Large intestine (tissue), 3 donors: ENCODE data around the gene CLASRP. TPM values are rescaled to one million over a fixed set of nuclear protein-coding genes. Genes with fewer than 3 reads are reported as not detected.

Source experiments
- DNase-seq, 2 donors: peaks; one replicate each; pipeline versions ENCODE4 v3.0.0 to v3.0.0-alpha.2; 2013
- H3K27ac ChIP-seq: one replicate; pipeline ENCODE4 v1.5.1; 2013; ENCODE audit warnings: low read length
- H3K27me3 ChIP-seq: 2 replicates; pipeline ENCODE4 v1.6.1; 2013; ENCODE audit warnings: low read length; ENCODE audit not compliant: control insufficient read depth, insufficient read depth
- H3K36me3 ChIP-seq: 2 replicates; pipeline ENCODE4 v1.6.1; 2013; ENCODE audit warnings: low read length; ENCODE audit not compliant: control insufficient read depth, insufficient read depth
- H3K4me1 ChIP-seq: one replicate; pipeline ENCODE4 v1.6.1; 2013; ENCODE audit warnings: low read length; ENCODE audit not compliant: control insufficient read depth, insufficient read depth
- H3K4me3 ChIP-seq: one replicate; pipeline ENCODE4 v1.5.1; 2013; ENCODE audit warnings: low read length
- H3K9me3 ChIP-seq: one replicate; pipeline ENCODE4 v1.6.1; 2013; ENCODE audit warnings: mild to moderate bottlenecking, low read depth, low read length, moderate library complexity; ENCODE audit not compliant: control insufficient read depth
- WGBS: methylation state at CpG from one replicate; pipeline ENCODE4 v1.1.5; 2013; ENCODE audit warnings: low lambda C conversion rate; ENCODE audit not compliant: insufficient coverage; 5-methylcytosine and 5-hydroxymethylcytosine counted together
- polyA plus RNA-seq: library from polyadenylated mRNA; unstranded; fragments of 120-200 nt; gene quantifications from one replicate; pipeline ENCODE4 v1.2.1, GENCODE V29; 2013

CLASRP gene
- polyA plus RNA-seq, 1 donor: 81.6 TPM

- peaks cover 90% of the 10 kb centered on the region for H3K36me3 ChIP-seq
- no peaks in the 10 kb centered on the region for H3K4me1 ChIP-seq
- H3K27me3 ChIP-seq: no peaks in the 10 kb centered on the region
- DNase-seq: peak; percentile 71 to 73
- WGBS: no CpG with 5 or more reads among the region's 16 CpGs
- no peak overlapping the region for H3K27ac ChIP-seq
- H3K9me3 ChIP-seq: no peaks in the 10 kb centered on the region
- no peak overlapping the region for H3K4me3 ChIP-seq
These were observed 20.6 kb downstream of the CLASRP start for GRCh38 chr19:45059258-45059965.

GRCh38 chr19:45061965-45062364, 23.1 kb downstream of the CLASRP start:
- WGBS: no CpG with 5 or more reads among the region's 4 CpGs
- no peak overlapping the region for H3K4me3 ChIP-seq
- no peaks in the 10 kb centered on the region for H3K4me1 ChIP-seq
- H3K27ac ChIP-seq: no peak overlapping the region
- no peak for DNase-seq
- H3K36me3 ChIP-seq: peaks cover 86% of the 10 kb centered on the region
- no peaks in the 10 kb centered on the region for H3K9me3 ChIP-seq
- no peaks in the 10 kb centered on the region for H3K27me3 ChIP-seq

- H3K9me3 ChIP-seq: no peaks in the 10 kb centered on the region
- WGBS: 90% methylated on average over 4 of the region's 85 CpGs
- no peaks in the 10 kb centered on the region for H3K27me3 ChIP-seq
- H3K27ac ChIP-seq: no peak overlapping the region
- peaks cover 83% of the 10 kb centered on the region for H3K36me3 ChIP-seq
- H3K4me3 ChIP-seq: no peak overlapping the region
- DNase-seq: no peak
- H3K4me1 ChIP-seq: no peaks in the 10 kb centered on the region
These were observed 25.3 kb downstream of the CLASRP start for GRCh38 chr19:45063851-45064801.

- Histone ChIP-seq H3K27me3 (no peaks in the 10 kb centered on the region), H3K9me3 (no peaks in the 10 kb centered on the region), H3K4me3 (no peak overlapping the region), H3K4me1 (peaks cover 4% of the 10 kb centered on the region), H3K36me3 (peaks cover 81% of the 10 kb centered on the region), H3K27ac (no peak overlapping the region)
- no peak for DNase-seq
- no CpG with 5 or more reads among the region's 38 CpGs for WGBS
These were observed 28.2 kb downstream of the CLASRP start for GRCh38 chr19:45066921-45067661.

GRCh38 chr19:45068041-45068440, 29.2 kb downstream of the CLASRP start:
- H3K27me3 ChIP-seq: no peaks in the 10 kb centered on the region
- WGBS: no CpG with 5 or more reads among the region's 10 CpGs
- peaks cover 4% of the 10 kb centered on the region for H3K4me1 ChIP-seq
- no peak overlapping the region for H3K27ac ChIP-seq
- no peak for DNase-seq
- no peaks in the 10 kb centered on the region for H3K9me3 ChIP-seq
- peaks cover 78% of the 10 kb centered on the region for H3K36me3 ChIP-seq
- H3K4me3 ChIP-seq: no peak overlapping the region

GRCh38 chr19:45069056-45069455, 30.2 kb downstream of the CLASRP start:
- no peak overlapping the region for H3K27ac ChIP-seq
- H3K36me3 ChIP-seq: peaks cover 71% of the 10 kb centered on the region
- no peak overlapping the region for H3K4me3 ChIP-seq
- H3K4me1 ChIP-seq: peaks cover 4% of the 10 kb centered on the region
- no peaks in the 10 kb centered on the region for H3K9me3 ChIP-seq
- H3K27me3 ChIP-seq: no peaks in the 10 kb centered on the region
- no CpG with 5 or more reads among the region's 13 CpGs for WGBS
- DNase-seq: no peak

GRCh38 chr19:45070214-45070613, 31.4 kb downstream of the CLASRP start:
- H3K36me3 ChIP-seq: peaks cover 62% of the 10 kb centered on the region

GRCh38 chr19:45070861-45071544, 32.2 kb downstream of the CLASRP start:
- Histone ChIP-seq H3K27ac (no peak overlapping the region), H3K36me3 (peaks cover 54% of the 10 kb centered on the region), H3K4me1 (peaks cover 10% of the 10 kb centered on the region), H3K27me3 (no peaks in the 10 kb centered on the region), H3K9me3 (no peaks in the 10 kb centered on the region), H3K4me3 (no peak overlapping the region)
- no peak for DNase-seq
- WGBS: no CpG with 5 or more reads among the region's 19 CpGs

More at GRCh38 chr19:45070214-45070613, 31.4 kb downstream of the CLASRP start:
- WGBS: no CpG with 5 or more reads among the region's 6 CpGs
- Histone ChIP-seq H3K4me3 (no peak overlapping the region), H3K27ac (no peak overlapping the region), H3K9me3 (no peaks in the 10 kb centered on the region), H3K4me1 (peaks cover 10% of the 10 kb centered on the region), H3K27me3 (no peaks in the 10 kb centered on the region)
- no peak for DNase-seq

GRCh38 chr19:45071545-45071938, 32.7 kb downstream of the CLASRP start:
- H3K27me3 ChIP-seq: no peaks in the 10 kb centered on the region
- H3K9me3 ChIP-seq: no peaks in the 10 kb centered on the region
- peaks cover 12% of the 10 kb centered on the region for H3K4me1 ChIP-seq
- DNase-seq: no peak
- no CpG with 5 or more reads among the region's 25 CpGs for whole genome bisulfite sequencing
- no peak overlapping the region for H3K27ac ChIP-seq
- H3K4me3 ChIP-seq: no peak overlapping the region
- H3K36me3 ChIP-seq: peaks cover 53% of the 10 kb centered on the region
